HepG2 (cell line): Measurements from ENCODE around the gene ZBTB7A. TPM values are rescaled to one million over a fixed set of nuclear protein-coding genes. Genes with fewer than 3 reads are reported as not detected.

Source experiments
- MAZ ChIP-seq, 2 experiments: sonication (generic) in 1 of 2; formaldehyde crosslinking in 1 of 2; IDR thresholded peaks; 2 replicates each; pipeline versions ENCODE4 v1.5.0 to v1.6.1; 2012 to 2020; ENCODE audit warnings: low read depth in 2 of 2, mild to moderate bottlenecking in 2 of 2, borderline replicate concordance in 1 of 2, improper control_type of control experiment in 1 of 2, low read length in 1 of 2, missing genetic modification reagents in 1 of 2, moderate library complexity in 1 of 2
- MXD4 ChIP-seq: IDR thresholded peaks from 2 replicates; pipeline ENCODE4 v1.6.1; 2016; ENCODE audit warnings: mild to moderate bottlenecking, missing biosample characterization, missing genetic modification reagents
- NCOA2 ChIP-seq: sonication (generic); formaldehyde crosslinking; IDR thresholded peaks from 2 replicates; pipeline ENCODE4 v1.8.0; 2022; ENCODE audit warnings: inconsistent platforms
- NFKBIZ ChIP-seq: IDR thresholded peaks from 2 replicates; pipeline ENCODE4 v1.6.1; 2018; ENCODE audit warnings: missing genetic modification reagents, missing compliant biosample characterization
- RNF2 ChIP-seq: fragments of 450-650 bp; conservative IDR thresholded peaks from 2 replicates; pipeline ENCODE4 v1.6.1; 2016; ENCODE audit warnings: low read depth
- RORA ChIP-seq: sonication (generic); formaldehyde crosslinking; IDR thresholded peaks from 2 replicates; pipeline ENCODE4 v1.5.0; 2020; ENCODE audit warnings: mild to moderate bottlenecking, missing genetic modification reagents, moderate library complexity
- SCMH1 ChIP-seq: sonication (generic); formaldehyde crosslinking; IDR thresholded peaks from 2 replicates; pipeline ENCODE4 v1.9.0; 2021; ENCODE audit warnings: missing genetic modification reagents, mild to moderate bottlenecking, borderline replicate concordance
- SIX1 ChIP-seq: sonication (generic); formaldehyde crosslinking; IDR thresholded peaks from 2 replicates; pipeline ENCODE4 v1.4.0; 2020; ENCODE audit warnings: missing genetic modification reagents, borderline replicate concordance
- SMAD3 ChIP-seq: sonication (generic); formaldehyde crosslinking; IDR thresholded peaks from 2 replicates; pipeline ENCODE4 v1.4.0; 2020; ENCODE audit warnings: missing genetic modification reagents
- STAT5B ChIP-seq: sonication (generic); formaldehyde crosslinking; IDR thresholded peaks from 2 replicates; pipeline ENCODE4 v1.4.0; 2020; ENCODE audit warnings: missing genetic modification reagents
- SUZ12 ChIP-seq: fragments of 150-350 bp; IDR thresholded peaks from 2 replicates; pipeline ENCODE4 v1.6.1; 2014; ENCODE audit warnings: low read depth, low read length
- ZNF232 ChIP-seq: sonication (generic); formaldehyde crosslinking; IDR thresholded peaks from 2 replicates; pipeline ENCODE4 v1.4.0; 2020; ENCODE audit warnings: missing genetic modification reagents, borderline replicate concordance
- ZNF274 ChIP-seq: sonication (generic); formaldehyde crosslinking; IDR thresholded peaks from 2 replicates; pipeline ENCODE4 v1.5.1; 2020; ENCODE audit warnings: mild to moderate bottlenecking, missing genetic modification reagents
- ZNF326 ChIP-seq: sonication (generic); formaldehyde crosslinking; IDR thresholded peaks from 2 replicates; pipeline ENCODE4 v1.4.0; 2020; ENCODE audit warnings: missing genetic modification reagents, borderline replicate concordance
- ZNF44 ChIP-seq: sonication (generic); formaldehyde crosslinking; IDR thresholded peaks from 2 replicates; pipeline ENCODE4 v1.5.1; 2020; ENCODE audit warnings: mild to moderate bottlenecking, missing genetic modification reagents
- ZNF510 ChIP-seq: sonication (generic); formaldehyde crosslinking; IDR thresholded peaks from 2 replicates; pipeline ENCODE4 v1.4.0; 2020; ENCODE audit warnings: low read depth, mild to moderate bottlenecking, missing genetic modification reagents
- ZNF816 ChIP-seq: sonication (generic); formaldehyde crosslinking; IDR thresholded peaks from 2 replicates; pipeline ENCODE4 v1.8.0; 2022; ENCODE audit warnings: missing genetic modification reagents, mild to moderate bottlenecking, borderline replicate concordance
- ZNF891 ChIP-seq: sonication (generic); formaldehyde crosslinking; IDR thresholded peaks from 2 replicates; pipeline ENCODE4 v1.5.0; 2020; ENCODE audit warnings: mild to moderate bottlenecking, missing genetic modification reagents
- ZSCAN29 ChIP-seq: sonication (generic); formaldehyde crosslinking; conservative IDR thresholded peaks from 2 replicates; pipeline ENCODE4 v1.4.0; 2020; ENCODE audit warnings: mild to moderate bottlenecking, missing genetic modification reagents
- polyA plus RNA-seq, 8 experiments: library from polyadenylated mRNA; depleted of rRNA in 3 of 8; stranded (reverse) in 7 of 8; unstranded in 1 of 8; fragments of >200 nt; fragmentation: Illumina TruSeq in 4 of 8; extraction: Trizol in 4 of 8; gene quantifications; 2 replicates each; pipeline versions ENCODE4 v1.2.1 to v1.2.3, GENCODE V29; 2011 to 2016; ENCODE audit warnings: low read depth in 4 of 8, missing spikeins in 1 of 8, mixed read lengths in 1 of 8; ENCODE audit not compliant: insufficient read depth in 1 of 8
- total RNA-seq, 5 experiments: library from RNA; depleted of rRNA; stranded (reverse); fragments of >200 nt; fragmentation: Illumina TruSeq; extraction: Trizol; gene quantifications; 2 replicates each; pipeline ENCODE4 v1.2.3, GENCODE V29; 2016; ENCODE audit warnings: low read depth in 1 of 5
- TF ChIP-seq, protein P1 (sequence below): sonication (generic); formaldehyde crosslinking; IDR thresholded peaks from 2 replicates; pipeline ENCODE4 v1.4.0; 2020; ENCODE audit warnings: mild to moderate bottlenecking, missing genetic modification reagents
- TF ChIP-seq, protein P2 (sequence below): sonication (generic); formaldehyde crosslinking; IDR thresholded peaks from 2 replicates; pipeline ENCODE4 v1.4.0; 2020; ENCODE audit warnings: missing genetic modification reagents
- TF ChIP-seq, protein P3 (sequence below): sonication (generic); formaldehyde crosslinking; IDR thresholded peaks from 2 replicates; pipeline ENCODE4 v1.4.0; 2020; ENCODE audit warnings: low read depth, mild to moderate bottlenecking, missing genetic modification reagents
- TF ChIP-seq, protein P4 (sequence below): sonication (generic); formaldehyde crosslinking; IDR thresholded peaks from 2 replicates; pipeline ENCODE4 v1.5.1; 2020; ENCODE audit warnings: missing genetic modification reagents, mild to moderate bottlenecking, borderline replicate concordance

The ZBTB7A gene
- total and polyA plus RNA-seq, 2 of the 13 experiments (the other 11 are each of a cell fraction or from before 2014, with no cell fraction given), result 3.6 to 4.0 TPM

DNA sequence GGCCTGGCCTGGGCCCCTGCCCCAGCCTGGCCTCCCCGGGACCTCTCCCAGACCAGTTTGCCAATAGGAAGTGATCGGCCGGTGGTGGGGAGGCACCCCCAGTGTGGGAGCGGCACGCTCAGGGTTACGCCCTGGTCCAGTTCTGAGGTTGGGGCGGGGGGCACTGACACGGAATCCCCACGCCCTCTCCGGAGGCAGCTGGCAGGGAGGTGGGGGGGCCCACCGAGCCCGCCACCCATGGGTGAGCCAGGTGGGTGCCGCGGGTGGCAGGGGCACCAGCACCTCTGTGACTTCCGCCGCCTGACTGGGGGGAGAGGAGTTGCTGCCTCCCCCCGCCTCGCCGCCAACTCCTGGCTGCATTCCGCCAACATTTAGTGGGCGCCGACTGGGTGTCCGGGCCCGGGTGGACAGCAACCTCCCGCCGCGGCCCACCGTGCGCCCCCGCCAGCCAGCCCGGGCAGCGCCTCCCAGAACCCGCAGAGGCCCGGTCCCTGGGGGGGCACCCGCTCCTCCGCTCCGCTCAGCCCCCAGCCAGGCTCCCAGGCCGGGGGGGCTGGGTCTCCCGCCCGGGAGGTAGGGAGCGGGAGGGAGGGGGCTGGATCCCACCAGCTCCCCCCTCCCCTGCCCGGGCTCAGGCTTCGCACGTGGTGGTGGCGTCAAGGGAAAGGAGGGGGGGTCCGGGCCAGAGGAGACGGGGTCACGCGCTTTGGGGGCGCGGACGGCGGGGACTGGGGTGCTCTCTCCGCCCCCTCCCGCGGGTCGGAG, 2.0 kb downstream of the ZBTB7A start (continued):
- 0 out of 2 replicates have a peak, but pooled peaks have one; percentile 2 for TF ChIP-seq ZNF232 (CRISPR knock-in tag)
- TF ChIP-seq, protein P1, sequence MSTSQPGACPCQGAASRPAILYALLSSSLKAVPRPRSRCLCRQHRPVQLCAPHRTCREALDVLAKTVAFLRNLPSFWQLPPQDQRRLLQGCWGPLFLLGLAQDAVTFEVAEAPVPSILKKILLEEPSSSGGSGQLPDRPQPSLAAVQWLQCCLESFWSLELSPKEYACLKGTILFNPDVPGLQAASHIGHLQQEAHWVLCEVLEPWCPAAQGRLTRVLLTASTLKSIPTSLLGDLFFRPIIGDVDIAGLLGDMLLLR (CRISPR knock-in tag), result no peak
- no peak for TF ChIP-seq SMAD3 (CRISPR knock-in tag)
- TF ChIP-seq MXD4, result no peak; the same call in 1 of the 2 replicates
- TF ChIP-seq, protein P2, sequence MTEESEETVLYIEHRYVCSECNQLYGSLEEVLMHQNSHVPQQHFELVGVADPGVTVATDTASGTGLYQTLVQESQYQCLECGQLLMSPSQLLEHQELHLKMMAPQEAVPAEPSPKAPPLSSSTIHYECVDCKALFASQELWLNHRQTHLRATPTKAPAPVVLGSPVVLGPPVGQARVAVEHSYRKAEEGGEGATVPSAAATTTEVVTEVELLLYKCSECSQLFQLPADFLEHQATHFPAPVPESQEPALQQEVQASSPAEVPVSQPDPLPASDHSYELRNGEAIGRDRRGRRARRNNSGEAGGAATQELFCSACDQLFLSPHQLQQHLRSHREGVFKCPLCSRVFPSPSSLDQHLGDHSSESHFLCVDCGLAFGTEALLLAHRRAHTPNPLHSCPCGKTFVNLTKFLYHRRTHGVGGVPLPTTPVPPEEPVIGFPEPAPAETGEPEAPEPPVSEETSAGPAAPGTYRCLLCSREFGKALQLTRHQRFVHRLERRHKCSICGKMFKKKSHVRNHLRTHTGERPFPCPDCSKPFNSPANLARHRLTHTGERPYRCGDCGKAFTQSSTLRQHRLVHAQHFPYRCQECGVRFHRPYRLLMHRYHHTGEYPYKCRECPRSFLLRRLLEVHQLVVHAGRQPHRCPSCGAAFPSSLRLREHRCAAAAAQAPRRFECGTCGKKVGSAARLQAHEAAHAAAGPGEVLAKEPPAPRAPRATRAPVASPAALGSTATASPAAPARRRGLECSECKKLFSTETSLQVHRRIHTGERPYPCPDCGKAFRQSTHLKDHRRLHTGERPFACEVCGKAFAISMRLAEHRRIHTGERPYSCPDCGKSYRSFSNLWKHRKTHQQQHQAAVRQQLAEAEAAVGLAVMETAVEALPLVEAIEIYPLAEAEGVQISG (CRISPR knock-in tag), result no peak; the same call in 1 of the 2 replicates
- TF ChIP-seq SIX1, result no peak
- TF ChIP-seq ZNF44 (CRISPR knock-in tag), result no peak
- no peak for TF ChIP-seq ZSCAN29 (CRISPR knock-in tag)
- no peak for TF ChIP-seq RNF2
- no peak for TF ChIP-seq ZNF891 (CRISPR knock-in tag)
- no peak; the same call in 1 of the 2 replicates for TF ChIP-seq ZNF274 (CRISPR knock-in tag)
- no peak for TF ChIP-seq SUZ12
- TF ChIP-seq STAT5B (CRISPR knock-in tag), result no peak
- TF ChIP-seq SCMH1, result no peak
- TF ChIP-seq MAZ (IDR thresholded peaks at IDR 0.05; ENCODE audit: borderline replicate concordance, low read depth, low read length), result peak; percentile 60; the same call in 1 of the 2 replicates
- no peak for TF ChIP-seq MAZ (CRISPR knock-in tag; IDR thresholded peaks at IDR 0.05; ENCODE audit: low read depth)
- TF ChIP-seq ZNF326 (CRISPR knock-in tag), result no peak
- TF ChIP-seq, protein P3, sequence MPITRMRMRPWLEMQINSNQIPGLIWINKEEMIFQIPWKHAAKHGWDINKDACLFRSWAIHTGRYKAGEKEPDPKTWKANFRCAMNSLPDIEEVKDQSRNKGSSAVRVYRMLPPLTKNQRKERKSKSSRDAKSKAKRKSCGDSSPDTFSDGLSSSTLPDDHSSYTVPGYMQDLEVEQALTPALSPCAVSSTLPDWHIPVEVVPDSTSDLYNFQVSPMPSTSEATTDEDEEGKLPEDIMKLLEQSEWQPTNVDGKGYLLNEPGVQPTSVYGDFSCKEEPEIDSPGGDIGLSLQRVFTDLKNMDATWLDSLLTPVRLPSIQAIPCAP (CRISPR knock-in tag), result no peak
- no peak for TF ChIP-seq NCOA2 (CRISPR knock-in tag)
- TF ChIP-seq ZNF816 (CRISPR knock-in tag), result no peak
- TF ChIP-seq ZNF510 (CRISPR knock-in tag), result no peak
- no peak for TF ChIP-seq NFKBIZ (CRISPR knock-in tag)
- TF ChIP-seq RORA (CRISPR knock-in tag), result no peak
- TF ChIP-seq, protein P4, sequence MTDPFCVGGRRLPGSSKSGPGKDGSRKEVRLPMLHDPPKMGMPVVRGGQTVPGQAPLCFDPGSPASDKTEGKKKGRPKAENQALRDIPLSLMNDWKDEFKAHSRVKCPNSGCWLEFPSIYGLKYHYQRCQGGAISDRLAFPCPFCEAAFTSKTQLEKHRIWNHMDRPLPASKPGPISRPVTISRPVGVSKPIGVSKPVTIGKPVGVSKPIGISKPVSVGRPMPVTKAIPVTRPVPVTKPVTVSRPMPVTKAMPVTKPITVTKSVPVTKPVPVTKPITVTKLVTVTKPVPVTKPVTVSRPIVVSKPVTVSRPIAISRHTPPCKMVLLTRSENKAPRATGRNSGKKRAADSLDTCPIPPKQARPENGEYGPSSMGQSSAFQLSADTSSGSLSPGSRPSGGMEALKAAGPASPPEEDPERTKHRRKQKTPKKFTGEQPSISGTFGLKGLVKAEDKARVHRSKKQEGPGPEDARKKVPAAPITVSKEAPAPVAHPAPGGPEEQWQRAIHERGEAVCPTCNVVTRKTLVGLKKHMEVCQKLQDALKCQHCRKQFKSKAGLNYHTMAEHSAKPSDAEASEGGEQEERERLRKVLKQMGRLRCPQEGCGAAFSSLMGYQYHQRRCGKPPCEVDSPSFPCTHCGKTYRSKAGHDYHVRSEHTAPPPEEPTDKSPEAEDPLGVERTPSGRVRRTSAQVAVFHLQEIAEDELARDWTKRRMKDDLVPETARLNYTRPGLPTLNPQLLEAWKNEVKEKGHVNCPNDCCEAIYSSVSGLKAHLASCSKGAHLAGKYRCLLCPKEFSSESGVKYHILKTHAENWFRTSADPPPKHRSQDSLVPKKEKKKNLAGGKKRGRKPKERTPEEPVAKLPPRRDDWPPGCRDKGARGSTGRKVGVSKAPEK (CRISPR knock-in tag), result no peak
